Neural progenitor cell (in vitro differentiated cells): ENCODE results near the gene ASH1L. TPM values are rescaled to one million over a fixed set of nuclear protein-coding genes. Genes with fewer than 3 reads are reported as not detected.

Source experiments
- DNase-seq: peaks from one replicate; pipeline ENCODE4 v3.0.0-alpha.2; 2016; ENCODE audit warnings: low spot score
- H2AFZ ChIP-seq: fragments of 200-600 bp; sonication (generic); replicated peaks from 2 replicates; pipeline ENCODE4 v1.6.1; 2016; ENCODE audit warnings: antibody characterized with exemption
- H3F3A ChIP-seq: fragments of 200-600 bp; sonication (generic); 2 replicates; pipeline ENCODE4 v1.6.1; 2016; ENCODE audit warnings: antibody characterized with exemption, low read depth
- H3K27ac ChIP-seq: fragments of 200-600 bp; sonication (generic); 2 replicates; pipeline ENCODE4 v1.5.1; 2016; ENCODE audit warnings: mild to moderate bottlenecking
- H3K27me3 ChIP-seq: fragments of 200-600 bp; sonication (generic); 2 replicates; pipeline ENCODE4 v1.6.1; 2016; ENCODE audit warnings: mild to moderate bottlenecking, moderate library complexity
- H3K36me3 ChIP-seq: fragments of 200-600 bp; sonication (generic); 2 replicates; pipeline ENCODE4 v1.5.1; 2016
- H3K4me1 ChIP-seq: fragments of 200-600 bp; sonication (generic); 2 replicates; pipeline ENCODE4 v1.6.1; 2016; ENCODE audit warnings: mixed run types
- H3K4me2 ChIP-seq: fragments of 200-600 bp; sonication (generic); 2 replicates; pipeline ENCODE4 v1.6.1; 2016
- H3K4me3 ChIP-seq: fragments of 200-600 bp; sonication (generic); 2 replicates; pipeline ENCODE4 v1.5.1; 2016
- H3K79me2 ChIP-seq: fragments of 200-600 bp; sonication (generic); 2 replicates; pipeline ENCODE4 v1.6.1; 2016; ENCODE audit warnings: low read depth
- H3K9ac ChIP-seq: fragments of 200-600 bp; sonication (generic); 2 replicates; pipeline ENCODE4 v1.6.1; 2016
- H3K9me3 ChIP-seq: fragments of 200-600 bp; sonication (generic); 2 replicates; pipeline ENCODE4 v1.5.1; 2016; ENCODE audit warnings: low read depth
- H4K20me1 ChIP-seq: fragments of 200-600 bp; sonication (generic); 2 replicates; pipeline ENCODE4 v1.6.1; 2016; ENCODE audit warnings: low read depth
- H3K27ac Mint-ChIP-seq: 3 replicates; pipeline ENCODE4 v1.8.0; 2021; ENCODE audit warnings: mixed read lengths
- H3K27me3 Mint-ChIP-seq: 2 replicates; pipeline ENCODE4 v1.8.0; 2022; ENCODE audit warnings: low read depth, mild to moderate bottlenecking, inconsistent platforms, moderate library complexity, mixed read lengths; ENCODE audit not compliant: insufficient read depth
- H3K36me3 Mint-ChIP-seq: 3 replicates; pipeline ENCODE4 v1.8.0; 2021; ENCODE audit warnings: mixed read lengths
- H3K4me1 Mint-ChIP-seq: 3 replicates; pipeline ENCODE4 v1.8.0; 2021; ENCODE audit warnings: mixed read lengths
- H3K4me3 Mint-ChIP-seq: 3 replicates; pipeline ENCODE4 v1.8.0; 2021; ENCODE audit warnings: mild to moderate bottlenecking, moderate library complexity, mixed read lengths
- H3K9me3 Mint-ChIP-seq: 3 replicates; pipeline ENCODE4 v1.8.0; 2020; ENCODE audit warnings: mixed read lengths
- CTCF ChIP-seq: fragments of 200-600 bp; sonication (generic); IDR thresholded peaks from 2 replicates; pipeline ENCODE4 v1.5.1; 2017; ENCODE audit warnings: antibody characterized with exemption, mild to moderate bottlenecking
- EZH2 ChIP-seq: fragments of 200-600 bp; sonication (generic); IDR thresholded peaks from 2 replicates; pipeline ENCODE4 v1.6.1; 2017; ENCODE audit warnings: antibody characterized with exemption, mild to moderate bottlenecking, moderate library complexity
- EZH2phosphoT487 ChIP-seq: fragments of 200-600 bp; sonication (generic); IDR thresholded peaks from 2 replicates; pipeline ENCODE4 v1.6.1; 2017; ENCODE audit warnings: antibody characterized with exemption
- total RNA-seq: library from RNA; depleted of rRNA; stranded (reverse); fragments of >200 nt; gene quantifications from 2 replicates; pipeline ENCODE4 v1.2.3, GENCODE V29; 2015; ENCODE audit warnings: low replicate concordance

ASH1L gene
- total RNA-seq, 1 donor from 2014 or later = 42.1 TPM

DNA sequence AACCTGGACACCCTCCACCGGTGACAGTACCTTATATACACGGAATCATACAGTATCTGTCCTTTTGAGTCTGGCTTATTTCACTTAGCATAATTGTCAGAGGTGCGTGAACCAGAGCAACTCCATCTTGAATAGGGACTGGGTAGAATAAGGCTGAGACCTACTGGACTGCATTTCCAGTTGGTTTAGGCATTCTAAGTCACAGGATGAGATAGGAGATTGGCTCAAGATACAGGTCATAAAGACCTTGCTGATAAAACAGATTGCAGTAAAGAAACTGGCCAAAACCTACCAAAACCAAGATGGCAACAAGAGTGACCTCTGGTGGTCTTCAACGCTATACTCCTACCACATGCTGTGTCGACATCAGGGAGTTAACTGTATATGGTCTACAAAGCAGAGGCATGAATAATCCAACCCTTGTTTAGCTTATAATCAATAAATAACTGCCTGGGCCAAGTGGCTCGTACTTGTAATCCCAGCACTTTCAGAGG, 255.3 kb downstream of the ASH1L start:
- H3K4me3 Mint-ChIP-seq = peak overlapping the region; percentile 67
- H3K36me3 Mint-ChIP-seq = peaks cover 13% of the 10 kb centered on the region
- peaks cover 36% of the 10 kb centered on the region for H3K79me2 ChIP-seq
- H3K4me1 Mint-ChIP-seq = peaks cover 50% of the 10 kb centered on the region
- no peaks in the 10 kb centered on the region for H3K36me3 ChIP-seq
- H3F3A ChIP-seq = peaks cover 22% of the 10 kb centered on the region
- H3K9me3 ChIP-seq = no peaks in the 10 kb centered on the region
- H3K4me1 ChIP-seq = peaks cover 14% of the 10 kb centered on the region
- peak overlapping the region; percentile 61 for H3K27ac Mint-ChIP-seq
- peak; percentile 69 for DNase-seq
- no peaks in the 10 kb centered on the region for H3K27me3 ChIP-seq
- peaks cover 22% of the 10 kb centered on the region for H4K20me1 ChIP-seq
- no peak overlapping the region for H3K9ac ChIP-seq
- no peak overlapping the region for H2AFZ ChIP-seq
- no peak for TF ChIP-seq EZH2phosphoT487
- peak; percentile 52 for TF ChIP-seq CTCF
- peak overlapping the region; percentile 97 for H3K27ac ChIP-seq
- H3K27me3 Mint-ChIP-seq = peaks cover 12% of the 10 kb centered on the region
- no peak overlapping the region for H3K4me3 ChIP-seq
- H3K4me2 ChIP-seq = no peak overlapping the region
- no peaks in the 10 kb centered on the region for H3K9me3 Mint-ChIP-seq

GRCh38 chr1:155305881-155306391, 256.7 kb downstream of the ASH1L start:
- Mint-ChIP-seq H3K27ac (peak overlapping the region; percentile 61), H3K36me3 (peaks cover 3% of the 10 kb centered on the region), H3K4me1 (peaks cover 38% of the 10 kb centered on the region), H3K27me3 (peaks cover 9% of the 10 kb centered on the region), H3K4me3 (no peak overlapping the region), H3K9me3 (no peaks in the 10 kb centered on the region)
- Histone ChIP-seq H3K27ac (no peak overlapping the region), H3K9me3 (no peaks in the 10 kb centered on the region), H3K4me2 (no peak overlapping the region), H3F3A (peaks cover 22% of the 10 kb centered on the region), H4K20me1 (peaks cover 9% of the 10 kb centered on the region), H3K79me2 (peaks cover 22% of the 10 kb centered on the region), H3K36me3 (no peaks in the 10 kb centered on the region), H3K4me3 (no peak overlapping the region), H3K9ac (no peak overlapping the region), H3K4me1 (peaks cover 14% of the 10 kb centered on the region), H2AFZ (no peak overlapping the region), H3K27me3 (no peaks in the 10 kb centered on the region)
- DNase-seq = no peak
- no peak for TF ChIP-seq EZH2
- TF ChIP-seq EZH2phosphoT487 = no peak
- no peak for TF ChIP-seq CTCF

- H3K4me1 ChIP-seq = peaks cover 3% of the 10 kb centered on the region
- peaks cover 9% of the 10 kb centered on the region for H3K79me2 ChIP-seq
- Mint-ChIP-seq H3K36me3 (no peaks in the 10 kb centered on the region), H3K4me3 (no peak overlapping the region), H3K4me1 (peaks cover 28% of the 10 kb centered on the region), H3K27ac (peak overlapping the region; percentile 88), H3K27me3 (peaks cover 7% of the 10 kb centered on the region), H3K9me3 (no peaks in the 10 kb centered on the region)
- no peak overlapping the region for H3K4me3 ChIP-seq
- no peaks in the 10 kb centered on the region for H3K9me3 ChIP-seq
- no peak for DNase-seq
- no peak overlapping the region for H3K4me2 ChIP-seq
- no peak overlapping the region for H3K27ac ChIP-seq
- H3K9ac ChIP-seq = no peak overlapping the region
- no peaks in the 10 kb centered on the region for H3K36me3 ChIP-seq
- H4K20me1 ChIP-seq = no peaks in the 10 kb centered on the region
- no peak overlapping the region for H2AFZ ChIP-seq
- no peak for TF ChIP-seq EZH2phosphoT487
- no peak for TF ChIP-seq EZH2
- no peak for TF ChIP-seq CTCF
- H3K27me3 ChIP-seq = no peaks in the 10 kb centered on the region
- peaks cover 22% of the 10 kb centered on the region for H3F3A ChIP-seq
These were observed 258.0 kb downstream of the ASH1L start for GRCh38 chr1:155304558-155305063.
